Measurements from ENCODE around the gene GLRA1. TPM values are rescaled to one million over a fixed set of nuclear protein-coding genes. Genes with fewer than 3 reads are reported as not detected.

The GLRA1 gene
- total and polyA plus RNA-seq, 2 of the 4 experiments (the other 2 are of a cell fraction): not detected

GRCh38 chr5:151904909-151905308 lies 19.7 kb downstream of the GLRA1 start:
- no peaks in the 10 kb centered on the region for H3K9me3 ChIP-seq (ENCODE audit: control insufficient read depth, insufficient read depth, low read length)
- H3K4ac ChIP-seq (ENCODE audit: low read depth, low read length): no peak overlapping the region
- no peak overlapping the region for H3K23ac ChIP-seq (ENCODE audit: low read depth, low read length)
- no TSS peak for BruUV-seq (replicated peaks)
- H4K91ac ChIP-seq (ENCODE audit: insufficient read depth, low read depth, low read length): no peak overlapping the region
- H2BK15ac ChIP-seq (ENCODE audit: low read depth, low read length): no peak overlapping the region
- H3K27ac ChIP-seq (ENCODE audit: insufficient read depth, low read length): no peak overlapping the region
- intact Hi-C loops (cut with micrococcal nuclease): no loop called here
- no peak overlapping the region for H3K56ac ChIP-seq (ENCODE audit: extremely low read depth, insufficient read depth, low read length)
- CTCF ChIA-PET: no interaction called here
- TF ChIP-seq CEBPB (IDR thresholded peaks at IDR 0.05; ENCODE audit: low read depth, low read length): no peak
- no peak for TF ChIP-seq CTCF (conservative IDR thresholded peaks at IDR 0.05; ENCODE audit: low read depth, low read length)
- no peak for TF ChIP-seq CHD1 (IDR thresholded peaks at IDR 0.05; ENCODE audit: low read depth, low read length)
- TF ChIP-seq RCOR1 (IDR thresholded peaks at IDR 0.05; ENCODE audit: insufficient replicate concordance, low read length): no peak
- TF ChIP-seq USF2 (IDR thresholded peaks at IDR 0.05; ENCODE audit: low read depth, low read length): no peak
- TF ChIP-seq MXI1 (IDR thresholded peaks at IDR 0.05; ENCODE audit: borderline replicate concordance, low read depth, low read length): no peak
- no peak for TF ChIP-seq MAZ (IDR thresholded peaks at IDR 0.05; ENCODE audit: borderline replicate concordance, low read depth, low read length)
- H2AK5ac ChIP-seq (ENCODE audit: low read depth, low read length): no peak overlapping the region
- no peak overlapping the region for H3K4me3 ChIP-seq (ENCODE audit: insufficient read depth, low read depth, low read length)
- H3K4me2 ChIP-seq (ENCODE audit: low read depth, low read length): no peak overlapping the region
- no peaks in the 10 kb centered on the region for H3K4me1 ChIP-seq (ENCODE audit: control insufficient read depth, insufficient read depth, low read length)
- H4K5ac ChIP-seq (ENCODE audit: low read depth, low read length): no peak overlapping the region
- no peaks in the 10 kb centered on the region for H3K9me1 ChIP-seq (ENCODE audit: insufficient read depth, low read length)
- no peaks in the 10 kb centered on the region for H3K36me3 ChIP-seq (ENCODE audit: control insufficient read depth, insufficient read depth, low read length)
- no peak overlapping the region for H3K9ac ChIP-seq (ENCODE audit: low read depth, low read length)
- H2BK20ac ChIP-seq (ENCODE audit: low read depth, low read length): no peak overlapping the region
- dilution Hi-C loops (cut with HindIII; ENCODE audit: low sequenced_read_pairs, unreplicated experiment): no loop called here
- DNase-seq (no peak), ATAC-seq (ENCODE audit: low read depth) (no peak)
- no peak overlapping the region for H2BK5ac ChIP-seq (ENCODE audit: low read depth, low read length, poor library complexity, severe bottlenecking)
- no peaks in the 10 kb centered on the region for H3K79me1 ChIP-seq (ENCODE audit: low read depth in 1 of 2, low read length in 2 of 2)
- H3K18ac ChIP-seq (ENCODE audit: low read depth, low read length): no peak overlapping the region
- no peak overlapping the region for H2AFZ ChIP-seq (replicated peaks; ENCODE audit: low read length, poor library complexity)
- H4K8ac ChIP-seq (ENCODE audit: low read depth in 2 of 2, low read length in 2 of 2): no peak overlapping the region
- in situ Hi-C loops (cut with MboI; ENCODE audit: low sequenced_read_pairs): no loop called here
- H2AK9ac ChIP-seq (replicated peaks; ENCODE audit: low read depth, low read length, poor library complexity): no peak overlapping the region
- POLR2A ChIA-PET (ENCODE audit: unreplicated experiment): no interaction called here
- no peak overlapping the region for H3K14ac ChIP-seq (replicated peaks; ENCODE audit: low read depth, low read length)
- no peak overlapping the region for H2BK120ac ChIP-seq (ENCODE audit: low read depth, low read length)
- no peaks in the 10 kb centered on the region for H4K20me1 ChIP-seq (ENCODE audit: insufficient read depth, low read length)
- H3K27me3 ChIP-seq (ENCODE audit: control insufficient read depth, insufficient read depth, low read length): no peaks in the 10 kb centered on the region
